MM.1S (cell line): ENCODE results near the gene XPC.

ENCODE experiments used
- DNase-seq: peaks from one replicate; pipeline ENCODE4 v3.0.0-alpha.2; 2015
- H2AFZ ChIP-seq: fragments of 300-600 bp; sonication (generic); 2 replicates; pipeline ENCODE4 v1.6.0; 2016; ENCODE audit warnings: antibody characterized with exemption, low read length
- H3F3A ChIP-seq: fragments of 300-600 bp; sonication (generic); 2 replicates; pipeline ENCODE4 v1.6.1; 2016; ENCODE audit warnings: mild to moderate bottlenecking, antibody characterized with exemption, low read length, moderate library complexity, mixed read lengths; ENCODE audit not compliant: insufficient read depth
- H3K27ac ChIP-seq: fragments of 300-600 bp; sonication (generic); 2 replicates; pipeline ENCODE4 v1.5.1; 2016; ENCODE audit warnings: mild to moderate bottlenecking, low read length
- H3K27me3 ChIP-seq: fragments of 300-600 bp; sonication (generic); replicated peaks from 2 replicates; pipeline ENCODE4 v1.6.0; 2016; ENCODE audit warnings: low read length; ENCODE audit not compliant: insufficient read depth
- H3K36me3 ChIP-seq: fragments of 300-600 bp; sonication (generic); replicated peaks from 2 replicates; pipeline ENCODE4 v1.6.1; 2016; ENCODE audit warnings: mild to moderate bottlenecking, low read length, mixed read lengths; ENCODE audit not compliant: insufficient read depth
- H3K4me1 ChIP-seq: fragments of 300-600 bp; sonication (generic); 2 replicates; pipeline ENCODE4 v1.6.1; 2016; ENCODE audit warnings: low read length, mixed read lengths
- H3K4me2 ChIP-seq: fragments of 300-600 bp; sonication (generic); 2 replicates; pipeline ENCODE4 v1.6.0; 2016; ENCODE audit warnings: low read depth, low read length
- H3K4me3 ChIP-seq: fragments of 300-600 bp; sonication (generic); 2 replicates; pipeline ENCODE4 v1.5.1; 2016; ENCODE audit warnings: low read length, mixed read lengths
- H3K79me2 ChIP-seq: fragments of 300-600 bp; sonication (generic); 2 replicates; pipeline ENCODE4 v1.6.1; 2016; ENCODE audit warnings: mixed run types, low read length, mixed read lengths
- H3K9ac ChIP-seq: fragments of 300-600 bp; sonication (generic); 2 replicates; pipeline ENCODE4 v1.6.1; 2016; ENCODE audit warnings: low read length, mixed read lengths
- H3K9me2 ChIP-seq: fragments of 300-600 bp; sonication (generic); replicated peaks from 2 replicates; pipeline ENCODE4 v1.6.1; 2016; ENCODE audit warnings: mild to moderate bottlenecking, low read length, mixed read lengths; ENCODE audit not compliant: insufficient read depth
- H3K9me3 ChIP-seq: fragments of 300-600 bp; sonication (generic); replicated peaks from 2 replicates; pipeline ENCODE4 v1.6.1; 2016; ENCODE audit warnings: mild to moderate bottlenecking, low read length, mixed read lengths; ENCODE audit not compliant: insufficient read depth
- H4K20me1 ChIP-seq: fragments of 300-600 bp; sonication (generic); 2 replicates; pipeline ENCODE4 v1.6.1; 2016; ENCODE audit warnings: mild to moderate bottlenecking, low read length, moderate library complexity, mixed read lengths; ENCODE audit not compliant: insufficient read depth
- CTCF ChIP-seq: fragments of 300-600 bp; sonication (generic); IDR thresholded peaks from 2 replicates; pipeline ENCODE4 v1.5.1; 2016; ENCODE audit warnings: antibody characterized with exemption, low read length, mixed read lengths
- EZH2 ChIP-seq: fragments of 300-600 bp; sonication (generic); optimal IDR thresholded peaks from 2 replicates; pipeline ENCODE3; 2017; ENCODE audit warnings: low read depth, mild to moderate bottlenecking, antibody characterized with exemption, low read length, mixed read lengths
- EZH2phosphoT487 ChIP-seq: fragments of 300-600 bp; sonication (generic); IDR thresholded peaks from 2 replicates; pipeline ENCODE4 v1.6.1; 2018; ENCODE audit warnings: antibody characterized with exemption, low read length

XPC gene

GRCh38 chr3:14130230-14130629 is 48.2 kb downstream of the XPC start:
- Histone ChIP-seq H3K9me2 (no peaks in the 10 kb centered on the region), H4K20me1 (no peaks in the 10 kb centered on the region), H3K4me2 (no peak overlapping the region), H3F3A (peaks cover 8% of the 10 kb centered on the region; the same call in 1 of the 2 replicates), H3K4me3 (no peak overlapping the region), H3K79me2 (peaks cover 45% of the 10 kb centered on the region), H3K4me1 (peaks cover 9% of the 10 kb centered on the region), H3K9ac (no peak overlapping the region), H3K9me3 (no peaks in the 10 kb centered on the region), H3K36me3 (peaks cover 33% of the 10 kb centered on the region), H3K27ac (no peak overlapping the region), H2AFZ (no peak overlapping the region), H3K27me3 (no peaks in the 10 kb centered on the region)
- TF ChIP-seq EZH2 = no peak
- TF ChIP-seq EZH2phosphoT487 = no peak
- TF ChIP-seq CTCF = no peak
- DNase-seq = no peak

- peaks cover 11% of the 10 kb centered on the region for H3F3A ChIP-seq
- H3K9me2 ChIP-seq = no peaks in the 10 kb centered on the region
- no peak overlapping the region for H3K4me3 ChIP-seq
- no peak overlapping the region for H2AFZ ChIP-seq
- H3K27me3 ChIP-seq = no peaks in the 10 kb centered on the region
- H4K20me1 ChIP-seq = no peaks in the 10 kb centered on the region
- DNase-seq = no peak
- peaks cover 9% of the 10 kb centered on the region for H3K4me1 ChIP-seq
- H3K27ac ChIP-seq = no peak overlapping the region
- H3K9me3 ChIP-seq = no peaks in the 10 kb centered on the region
- no peak overlapping the region for H3K4me2 ChIP-seq
- H3K9ac ChIP-seq = no peak overlapping the region
- TF ChIP-seq EZH2phosphoT487 (no peak), CTCF (no peak), EZH2 (no peak)
- H3K36me3 ChIP-seq = peaks cover 33% of the 10 kb centered on the region
- H3K79me2 ChIP-seq = peaks cover 50% of the 10 kb centered on the region
Observed at GRCh38 chr3:14129296-14129695, 49.1 kb downstream of the XPC start.

GRCh38 chr3:14128724-14129123 is 49.7 kb downstream of the XPC start:
- Histone ChIP-seq H3K9ac (no peak overlapping the region), H3F3A (peaks cover 17% of the 10 kb centered on the region), H3K36me3 (peaks cover 33% of the 10 kb centered on the region), H3K9me2 (no peaks in the 10 kb centered on the region), H2AFZ (no peak overlapping the region), H3K27me3 (no peaks in the 10 kb centered on the region), H3K4me2 (no peak overlapping the region), H3K79me2 (peaks cover 56% of the 10 kb centered on the region), H3K9me3 (no peaks in the 10 kb centered on the region), H3K4me3 (no peak overlapping the region), H4K20me1 (no peaks in the 10 kb centered on the region), H3K27ac (no peak overlapping the region), H3K4me1 (peaks cover 11% of the 10 kb centered on the region)
- DNase-seq = no peak
- TF ChIP-seq CTCF = no peak
- TF ChIP-seq EZH2phosphoT487 = no peak
- no peak for TF ChIP-seq EZH2
